NCI-H128 (cell line): Measurements from ENCODE around the gene ROMO1.
"Not testable (repeated sequence)": the region's sequence is repeated elsewhere in the genome, so short reads cannot be mapped to it uniquely, and the experiment has no call there.

Source experiments
- DNase-seq: peaks from one replicate; lab custom pipeline; 2025; ENCODE audit not compliant: unreplicated experiment; lab: John Stamatoyannopoulos, UW

ROMO1 gene

DNA sequence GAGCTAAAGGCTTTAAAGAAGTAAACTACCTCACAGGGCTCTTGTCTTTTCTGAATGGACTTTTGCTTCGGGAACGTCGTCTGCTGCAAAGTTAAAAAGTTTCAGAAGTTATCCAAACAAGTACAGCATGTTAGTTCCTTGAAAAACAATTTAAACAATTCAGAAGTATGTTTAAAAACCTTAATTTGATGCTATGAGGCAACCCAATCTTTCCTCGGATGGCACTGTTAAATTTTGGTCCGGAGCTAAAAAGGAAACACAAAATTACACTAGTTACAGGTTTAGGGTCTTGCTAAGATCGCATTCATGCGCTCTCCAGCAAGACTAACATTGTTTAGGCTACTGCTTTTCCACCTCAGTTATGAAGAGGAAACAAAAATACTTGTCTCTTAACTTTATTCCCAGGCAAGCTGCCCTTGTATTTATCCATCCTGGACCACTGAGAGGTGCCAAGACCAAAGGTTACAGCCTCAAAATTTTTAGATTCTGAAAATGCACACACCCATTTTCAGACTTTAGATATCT, 30.1 kb downstream of the ROMO1 start:
- DNase-seq = no peak

DNA sequence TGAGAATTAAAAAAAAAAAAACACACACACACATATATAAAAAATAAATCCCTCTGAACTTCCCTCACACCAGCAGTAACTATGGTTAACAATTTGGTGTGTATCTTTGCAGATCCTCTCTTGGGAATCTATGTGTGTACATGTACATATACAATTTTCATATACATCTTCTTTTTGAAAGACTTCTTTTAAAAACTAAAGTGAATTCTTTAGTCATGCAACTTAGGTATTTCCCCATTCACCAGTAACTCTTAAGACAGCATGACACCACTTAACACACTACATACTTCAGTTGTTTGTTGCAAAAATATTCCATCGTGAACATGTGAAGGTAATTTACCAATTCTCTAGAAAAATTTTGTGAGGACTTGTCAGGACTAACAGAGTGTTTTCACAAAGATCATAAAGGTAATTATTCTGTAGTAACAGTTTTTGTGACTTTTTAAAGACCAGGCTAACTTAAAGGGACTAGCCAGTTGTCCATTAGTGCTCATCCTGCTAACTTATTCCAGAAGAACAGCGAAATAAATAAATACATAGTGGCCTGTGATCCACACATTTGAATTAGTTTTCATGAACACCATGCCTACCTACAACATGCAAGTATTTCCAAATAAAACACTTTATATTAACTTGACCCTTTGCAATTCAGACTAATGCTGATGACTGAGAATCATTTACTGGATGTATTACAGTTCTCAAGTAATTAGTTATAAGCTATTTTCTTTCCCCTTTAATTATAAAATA, 30.8 kb downstream of the ROMO1 start:
- DNase-seq = no peak

DNA sequence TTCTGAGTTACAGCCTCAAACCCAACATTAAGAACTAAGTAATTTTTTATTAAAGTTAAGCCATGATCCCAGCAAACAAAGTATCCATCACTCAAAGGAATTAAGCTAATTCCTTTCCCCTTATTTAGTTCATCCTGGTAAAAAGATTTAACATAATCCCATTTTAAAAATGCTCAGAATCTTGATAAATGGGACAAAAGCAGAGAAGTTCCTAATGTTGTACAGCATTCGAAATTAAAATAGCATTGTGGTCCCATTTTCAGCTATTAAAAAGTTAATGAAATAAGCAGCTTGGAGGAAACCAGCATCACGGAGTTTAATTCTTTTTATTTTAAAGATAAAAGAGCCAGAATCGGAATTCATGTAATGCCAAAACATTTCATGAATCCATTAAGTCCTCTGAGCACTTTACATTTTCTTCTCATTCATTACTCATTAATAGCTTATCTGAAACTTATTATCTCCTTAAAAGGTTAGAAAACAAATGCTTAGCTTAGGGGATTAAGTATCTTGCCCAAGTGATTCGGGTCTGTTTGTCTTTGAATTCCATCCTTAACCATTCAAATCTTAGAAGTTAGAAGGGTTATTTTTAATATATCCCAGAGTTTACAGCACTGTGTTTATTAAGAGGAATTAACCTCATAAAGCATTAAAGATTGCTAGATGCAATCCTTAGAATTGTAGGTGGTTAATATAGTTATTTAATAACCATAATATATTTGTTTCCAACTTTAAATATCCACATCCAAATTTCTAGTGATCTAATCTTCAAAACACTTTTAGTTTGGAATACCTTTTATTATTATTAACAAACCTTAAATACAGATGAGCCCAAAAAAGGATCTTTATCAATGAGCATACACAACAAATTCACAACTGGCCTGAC, 31.6 kb downstream of the ROMO1 start:
- no peak for DNase-seq

DNA sequence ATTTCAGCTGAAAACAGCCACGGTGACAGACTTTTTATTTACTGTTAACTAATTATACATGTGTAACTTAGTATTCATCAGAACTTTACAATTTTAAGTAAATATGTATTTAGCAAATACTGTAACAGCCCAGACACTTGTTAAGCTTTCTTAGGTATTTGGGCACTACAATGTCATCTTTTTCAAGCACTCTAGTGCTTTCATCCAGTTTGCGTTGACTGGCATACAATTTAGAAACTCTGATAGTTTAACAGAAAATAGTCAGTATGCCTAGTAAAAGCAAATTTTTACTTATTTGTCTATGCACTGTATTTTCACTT, 32.2 kb downstream of the ROMO1 start:
- no peak for DNase-seq

DNA sequence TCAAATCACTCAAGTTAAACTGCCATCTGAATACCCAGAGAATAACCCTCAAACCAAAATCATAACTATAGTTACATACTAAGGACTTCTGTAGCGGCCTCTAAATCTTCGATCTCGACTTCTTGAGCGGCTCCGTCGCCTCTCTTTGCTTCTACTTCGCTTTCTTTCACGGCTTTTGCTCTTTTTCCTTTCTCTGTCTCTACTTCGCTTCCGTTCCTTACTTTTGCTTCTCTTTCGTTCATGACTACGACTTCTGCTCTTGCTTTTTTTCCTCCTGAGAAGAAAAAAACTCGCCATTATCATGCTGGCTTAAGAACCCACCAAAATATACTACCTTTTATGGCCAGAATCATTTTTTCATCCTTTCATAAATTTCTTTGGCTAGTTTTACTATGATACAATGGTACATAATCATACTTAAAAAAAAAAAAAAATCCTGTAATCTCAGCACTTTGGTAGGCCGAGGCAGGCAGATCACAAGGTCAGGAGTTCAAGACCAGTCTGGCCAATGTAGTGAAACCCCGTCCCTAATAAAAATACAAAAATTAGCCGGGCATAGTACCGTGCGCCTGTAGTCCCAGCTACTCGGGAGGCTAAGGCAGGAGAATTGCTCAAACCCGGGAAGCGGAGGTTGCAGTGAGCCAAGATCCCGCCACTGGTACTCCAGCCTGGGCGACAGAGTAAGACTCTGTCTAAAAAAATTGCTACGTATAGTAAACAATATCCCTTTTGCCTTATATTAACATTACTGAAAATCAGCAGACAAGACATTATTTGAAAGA, 32.8 kb downstream of the ROMO1 start:
- no peak for DNase-seq

DNA sequence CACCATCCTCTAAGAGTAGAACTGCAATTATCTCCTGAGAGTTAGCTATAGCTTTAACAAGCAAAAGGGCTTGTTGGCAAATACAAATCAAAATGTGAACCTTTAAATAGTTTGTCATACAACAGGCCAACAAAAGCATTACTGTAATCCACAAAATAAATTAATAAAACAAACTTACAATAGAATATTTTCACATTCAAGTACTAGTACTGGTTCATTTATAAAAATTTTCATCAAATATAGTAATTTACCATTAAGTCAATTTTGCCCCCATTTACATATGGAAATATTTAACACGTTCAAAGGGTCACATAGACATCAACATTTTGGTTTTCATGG, 33.4 kb downstream of the ROMO1 start:
- no peak for DNase-seq

DNA sequence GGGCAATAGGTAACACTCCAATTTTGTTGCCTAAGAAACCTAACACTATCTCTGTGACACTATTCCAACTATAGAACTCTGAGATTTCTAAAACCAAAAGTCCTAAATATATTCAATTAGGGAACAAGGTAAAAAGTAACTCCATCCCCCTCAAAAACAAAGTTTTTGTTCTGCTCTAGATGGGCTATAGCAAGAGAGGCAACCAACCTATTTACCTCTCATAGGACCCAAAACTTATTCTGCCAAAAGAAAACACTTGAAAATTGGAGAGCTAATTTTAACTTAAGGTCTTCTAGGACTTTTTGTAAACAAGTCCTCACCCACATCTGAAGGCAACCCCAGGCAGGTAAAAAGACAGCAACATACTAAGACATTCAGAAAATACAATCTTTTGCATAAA, 35.2 kb downstream of the ROMO1 start:
- DNase-seq = no peak

DNA sequence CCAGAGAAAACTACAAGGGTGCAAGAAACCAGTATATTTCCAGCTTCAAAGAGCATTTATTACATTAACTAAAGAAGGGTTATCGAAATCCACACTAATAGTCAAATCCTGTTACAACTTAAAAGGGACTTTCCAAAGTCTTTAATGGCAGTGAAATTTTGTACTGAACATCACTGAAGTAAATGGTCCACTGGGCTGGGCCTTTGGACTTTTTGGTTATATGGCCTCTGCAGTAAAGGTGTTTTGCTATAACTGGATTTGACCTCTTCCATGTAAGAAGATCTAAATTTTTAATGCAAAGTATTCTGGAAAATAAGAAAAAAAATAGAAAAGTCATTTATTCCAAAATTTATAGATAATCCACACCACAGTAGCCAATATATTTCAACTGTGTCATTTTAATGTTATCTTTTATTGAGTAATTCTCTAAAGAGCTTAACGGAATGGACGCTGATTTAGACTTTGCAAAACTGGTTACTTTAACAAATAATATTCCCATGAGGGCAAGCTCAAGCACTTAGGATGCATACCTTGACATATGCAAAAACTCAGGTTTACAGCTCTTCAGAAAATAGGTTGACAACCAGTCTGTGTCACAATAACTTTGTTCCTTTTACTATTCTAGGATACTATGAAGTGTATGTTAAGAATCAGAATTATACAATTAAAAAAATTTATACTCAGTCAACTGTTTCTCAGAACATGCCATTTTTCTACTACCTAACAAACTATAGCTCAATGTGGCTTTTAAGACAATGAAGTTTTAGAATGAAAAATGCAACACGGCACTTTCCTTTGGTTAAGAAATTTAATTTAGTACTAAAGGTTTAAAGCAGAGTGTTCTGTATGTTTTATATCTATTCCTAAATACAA, 35.8 kb downstream of the ROMO1 start:
- DNase-seq = no peak

DNA sequence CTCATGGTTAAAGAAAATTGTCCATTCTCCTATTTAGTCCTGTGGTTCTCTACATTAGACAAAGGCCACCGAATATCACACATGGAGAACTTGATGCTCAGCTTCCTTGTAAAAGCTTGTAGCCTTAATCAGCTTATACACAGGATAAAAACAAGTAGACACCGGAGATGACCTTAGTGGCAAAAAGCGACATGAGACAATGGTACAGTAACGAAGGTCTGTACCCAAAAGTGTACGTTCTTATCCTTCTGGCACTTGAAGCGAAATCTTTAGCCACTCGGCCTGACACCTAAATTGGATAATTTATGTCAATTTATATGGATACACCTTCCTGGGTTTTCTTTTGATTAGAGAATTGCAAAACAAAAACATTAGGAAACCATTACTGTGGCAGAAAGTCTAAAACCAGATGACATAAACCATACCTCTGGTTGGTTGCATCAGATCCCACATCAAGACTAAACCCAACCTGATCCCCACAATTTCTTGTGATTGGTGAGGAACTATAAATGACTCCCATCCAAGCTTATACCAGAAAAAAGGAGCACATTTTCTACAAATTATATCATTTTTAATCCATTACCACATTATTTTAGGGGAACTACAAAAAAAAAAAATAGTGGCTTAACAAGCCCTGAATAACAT, 36.7 kb downstream of the ROMO1 start:
- DNase-seq = no peak

DNA sequence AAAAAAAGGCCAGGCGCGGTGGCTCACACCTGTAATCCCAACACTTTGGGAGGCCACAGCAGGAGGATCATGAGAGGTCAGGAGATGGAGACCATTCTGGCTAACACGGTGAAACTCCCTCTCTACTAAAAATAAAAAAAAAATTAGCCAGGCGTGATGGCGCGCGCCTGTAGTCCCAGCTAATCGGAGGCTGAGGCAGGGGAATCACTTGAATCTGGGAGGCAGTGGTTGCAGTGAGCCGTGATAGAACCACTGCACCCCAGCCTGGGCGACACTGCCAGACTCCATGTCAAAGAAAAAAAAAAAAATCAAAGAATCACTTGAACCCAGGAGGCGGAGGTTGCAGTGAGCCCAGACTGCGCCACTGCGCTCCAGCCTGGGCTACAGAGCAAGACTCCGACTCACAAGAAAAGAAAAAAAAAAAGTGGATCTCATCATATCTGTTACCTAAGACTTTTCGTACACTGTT, 38.7 kb downstream of the ROMO1 start:
- no peak for DNase-seq

DNA sequence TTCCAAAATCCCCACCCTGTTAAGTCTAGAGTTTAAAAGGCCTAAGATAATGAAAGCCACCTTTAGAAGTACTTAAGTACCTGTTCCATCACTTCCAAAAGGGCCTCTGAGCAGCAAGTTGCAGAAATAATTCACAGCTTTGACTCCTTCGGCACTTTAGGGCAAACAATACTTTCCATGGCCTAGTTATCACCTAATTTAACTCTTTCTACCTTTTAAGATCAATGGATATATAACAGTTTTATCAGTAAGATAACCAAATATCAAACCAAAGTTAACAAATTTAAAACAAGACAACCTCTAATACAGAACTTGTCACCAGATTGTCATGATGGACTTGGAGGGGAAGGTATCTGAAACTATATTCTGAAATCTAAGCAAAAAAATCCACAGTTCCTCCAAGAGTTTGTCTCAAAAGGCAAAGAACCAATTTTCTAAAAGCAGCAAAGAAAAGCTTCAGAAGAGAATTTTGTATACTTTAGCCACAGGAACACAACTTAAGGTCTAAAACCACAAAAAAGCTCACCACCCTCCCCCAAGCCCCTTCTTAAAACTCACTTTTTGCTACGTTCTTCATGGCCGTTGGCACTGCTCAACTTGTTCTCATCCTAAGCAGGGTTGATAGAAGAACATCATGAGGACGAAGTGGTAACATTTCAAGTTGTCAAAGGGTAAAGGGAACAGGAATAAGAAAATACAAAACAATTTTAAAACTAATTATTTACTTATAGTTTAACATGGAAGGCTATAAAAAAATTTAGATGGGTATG, 39.4 kb downstream of the ROMO1 start:
- DNase-seq = no peak

DNA sequence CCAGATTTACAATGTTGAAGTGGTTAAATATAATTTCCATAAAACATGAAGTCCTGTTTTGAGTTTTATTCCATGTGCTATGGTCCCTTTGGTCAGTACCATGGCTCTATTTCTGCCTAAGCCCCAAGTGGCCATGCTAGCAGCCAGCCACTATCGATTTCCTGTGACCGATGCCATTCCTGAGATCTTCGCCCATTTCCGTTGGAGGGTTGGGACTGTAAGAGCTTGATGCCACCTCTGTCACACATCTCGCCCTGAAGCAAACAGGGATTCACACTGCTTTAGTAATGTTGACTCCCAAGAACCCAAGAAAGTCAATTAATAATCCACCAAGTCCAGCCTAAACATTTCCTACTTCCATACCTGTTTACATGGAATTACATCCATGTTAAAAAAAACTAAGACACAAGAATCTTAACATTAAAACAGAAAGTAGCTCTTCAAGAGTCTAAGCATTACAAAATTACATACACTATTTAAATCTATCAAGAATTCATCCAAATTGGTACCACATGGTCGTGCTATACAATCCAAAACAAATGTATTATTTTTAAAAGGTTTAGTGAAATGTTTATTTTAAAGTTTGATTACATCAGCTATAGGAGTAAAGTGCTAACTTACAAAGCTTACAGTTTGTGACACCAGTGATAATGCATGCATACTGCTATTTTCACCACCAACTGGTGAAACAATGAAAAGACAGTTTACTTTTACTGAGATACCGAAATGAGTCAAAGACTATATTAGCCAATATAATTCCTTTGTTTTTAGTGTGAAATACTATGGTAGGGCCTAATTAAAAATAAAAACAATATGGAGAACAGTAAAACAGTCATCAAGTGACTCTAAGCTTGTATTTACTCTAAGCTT, 40.3 kb downstream of the ROMO1 start:
- DNase-seq = no peak

DNA sequence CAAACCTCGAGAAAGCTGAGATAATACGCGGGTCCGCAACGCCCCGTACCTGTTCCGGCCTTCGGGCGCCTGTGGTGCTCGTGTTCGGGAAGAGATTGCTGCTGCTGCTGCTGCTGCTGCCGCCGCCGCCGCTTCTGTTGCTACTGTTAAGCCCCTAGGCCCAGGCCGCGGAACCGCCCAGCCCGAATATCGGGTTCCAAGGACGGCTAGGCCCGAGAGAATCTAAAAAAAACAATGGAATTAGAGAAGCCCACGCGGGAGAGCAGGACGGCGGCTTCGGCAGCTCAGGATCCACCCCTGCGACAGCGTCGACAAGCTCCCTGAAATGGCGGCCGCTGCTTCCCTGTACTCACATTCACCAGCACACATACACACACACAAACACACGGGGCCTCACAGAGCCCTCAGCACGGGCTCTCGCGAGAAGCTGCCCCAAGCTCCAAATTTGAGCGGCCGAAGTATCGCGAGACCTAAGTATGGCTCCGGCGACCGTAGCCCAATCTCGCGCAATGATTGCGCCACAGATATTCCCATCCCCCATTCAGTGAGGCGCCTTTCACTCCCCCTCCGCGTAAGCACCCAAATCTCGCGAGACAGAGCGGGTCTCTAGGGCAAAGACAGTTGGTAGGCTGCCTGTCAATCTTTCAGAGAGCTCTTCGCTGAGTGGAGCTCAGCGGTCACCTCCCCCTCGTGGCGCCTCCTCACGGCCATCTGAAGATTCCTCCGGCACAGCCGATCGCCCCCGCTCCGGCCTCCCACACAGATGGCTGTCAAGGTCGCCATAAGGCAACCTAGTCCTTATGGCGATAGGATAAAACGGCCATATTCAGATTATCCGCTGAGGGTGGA, 42.9 kb downstream of the ROMO1 start, which contains the start of gene RBM39:
RBM39 (minus strand) TSS at position 369 of the 849 bp plus-strand sequence. CDS start 1,386 bp downstream, outside the sequence.
- peak; percentile 100 for DNase-seq

DNA sequence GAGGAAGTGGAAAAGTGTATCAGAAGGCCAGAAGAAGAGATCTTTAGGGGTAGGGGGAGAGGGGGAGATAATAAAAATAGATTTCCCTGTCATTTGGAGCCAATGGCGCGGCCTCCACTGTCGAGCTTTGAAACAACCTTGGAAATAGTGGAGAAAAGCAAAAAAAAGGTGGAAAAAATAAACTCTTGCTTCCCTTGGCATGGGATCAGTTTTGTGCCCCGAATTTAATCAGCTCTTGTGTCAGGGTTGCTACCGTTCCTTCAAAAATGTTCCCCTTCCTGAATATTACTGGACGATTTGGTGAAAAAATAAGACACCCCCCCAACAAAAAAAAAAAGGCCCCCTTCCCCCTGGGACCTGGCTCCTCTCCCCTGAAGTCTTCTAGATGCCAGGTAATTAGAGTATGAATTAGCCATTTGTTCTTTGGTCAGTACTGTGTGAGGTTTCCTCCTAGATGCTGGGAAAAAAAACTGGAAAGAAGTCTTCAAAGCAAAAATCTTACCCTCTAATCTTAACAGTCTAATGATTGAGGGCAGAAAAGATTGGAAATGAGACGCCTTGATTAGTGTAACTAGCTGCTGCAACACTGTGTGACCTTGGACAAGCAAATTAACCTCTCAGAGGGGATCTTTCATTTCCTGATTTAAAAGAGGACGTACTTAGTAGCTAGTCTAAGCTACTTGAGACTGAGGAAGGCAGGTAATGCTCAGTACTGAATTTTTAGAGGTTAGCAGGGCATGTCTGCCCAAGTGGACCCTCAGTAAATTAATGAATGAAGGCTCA, 43.7 kb downstream of the ROMO1 start:
- no peak for DNase-seq

DNA sequence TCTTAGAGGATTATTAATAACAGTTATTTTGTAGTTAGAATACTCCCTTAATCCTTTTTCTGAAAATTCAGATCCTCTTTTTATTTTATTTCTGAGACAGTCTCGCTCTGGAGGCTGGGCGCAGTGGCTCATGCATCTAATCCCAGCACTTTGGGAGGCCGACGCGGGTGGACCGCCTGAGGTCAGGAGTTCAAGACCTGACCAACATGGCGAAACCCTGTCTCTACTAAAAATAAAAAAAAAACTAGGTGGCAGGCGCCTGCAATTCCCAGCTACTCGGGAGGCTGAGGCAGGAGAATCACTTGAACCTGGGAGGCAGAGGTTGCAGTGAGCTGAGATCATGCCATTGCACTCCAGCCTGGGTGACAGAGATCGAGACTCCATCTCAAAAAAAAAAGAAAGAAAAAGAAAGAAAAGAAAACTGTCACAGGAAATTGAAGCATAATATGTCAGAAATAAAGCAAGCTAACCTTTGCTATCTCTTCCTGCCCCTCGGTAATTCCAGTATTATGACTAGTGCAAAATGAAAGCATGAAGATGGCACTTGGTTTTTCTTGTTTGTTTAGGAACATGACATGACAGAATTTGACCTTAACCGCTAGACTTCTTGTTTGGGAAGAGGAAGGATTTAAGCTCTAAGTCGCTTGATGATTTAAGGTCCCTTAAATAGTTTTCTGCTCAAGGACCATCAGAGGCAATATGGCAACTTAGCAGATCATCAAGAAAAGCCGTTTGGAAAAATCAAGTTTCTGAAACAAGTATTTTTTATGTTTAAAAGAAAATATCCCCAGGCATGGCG, 44.7 kb downstream of the ROMO1 start:
- DNase-seq = no peak

DNA sequence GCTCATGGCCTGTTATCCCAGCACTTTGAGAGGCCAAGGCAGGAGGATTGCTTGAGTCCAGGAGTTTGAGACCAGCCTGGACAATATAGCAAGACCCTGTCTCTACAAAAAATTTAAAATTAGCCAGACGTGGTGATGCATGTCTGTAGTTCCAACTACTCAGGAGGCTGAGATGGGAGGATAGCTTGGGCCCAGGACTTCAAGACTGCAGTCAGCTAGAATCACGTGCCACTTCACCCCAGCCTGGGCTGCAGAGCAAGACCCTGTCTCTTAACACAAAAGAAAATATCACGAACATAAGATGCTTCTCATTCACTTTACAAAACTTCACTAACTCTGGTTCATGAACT, 45.3 kb downstream of the ROMO1 start:
- DNase-seq = not testable (repeated sequence)
